K562 (cell line): ENCODE data around the gene RBP3. TPM values are rescaled to one million over a fixed set of nuclear protein-coding genes. Genes with fewer than 3 reads are reported as not detected.
A peak's percentile ranks its signal among the peaks of the same experiment; 100 is the strongest.

Experiments used
- ARID1B ChIP-seq: fragments of 450-650 bp; IDR thresholded peaks from 2 replicates; pipeline ENCODE4 v1.6.1; 2016; ENCODE audit warnings: antibody characterized with exemption, mild to moderate bottlenecking, inconsistent platforms
- CBFB ChIP-seq: sonication (generic); formaldehyde crosslinking; IDR thresholded peaks from 2 replicates; pipeline ENCODE4 v1.4.0; 2020; ENCODE audit warnings: mild to moderate bottlenecking, missing genetic modification reagents
- CBX1 ChIP-seq: sonication (generic); IDR thresholded peaks from 2 replicates; pipeline ENCODE4 v1.6.1; 2016; ENCODE audit warnings: antibody characterized with exemption, low read depth, mild to moderate bottlenecking
- MCM7 ChIP-seq, 2 experiments: fragments of 450-650 bp; IDR thresholded peaks; 2 replicates each; pipeline ENCODE4 v1.6.1; 2016 to 2018
- NCOR1 ChIP-seq: fragments of 450-650 bp; IDR thresholded peaks from 2 replicates; pipeline ENCODE4 v1.6.1; 2016; ENCODE audit warnings: mild to moderate bottlenecking, moderate library complexity
- NR2C1 ChIP-seq, 2 experiments: fragments of 450-650 bp; IDR thresholded peaks; 2 replicates each; pipeline ENCODE4 v1.6.1; 2017; ENCODE audit warnings: mild to moderate bottlenecking in 2 of 2, antibody characterized with exemption in 1 of 2, inconsistent platforms in 1 of 2, missing compliant biosample characterization in 1 of 2, missing genetic modification characterization in 1 of 2
- NR2C2 ChIP-seq, 2 experiments: fragments of 200-800 bp in 1 of 2; sonication (Bioruptor generic) in 1 of 2; sonication (generic) in 1 of 2; formaldehyde crosslinking in 1 of 2; IDR thresholded peaks; 2 replicates each; pipeline versions ENCODE4 v1.6.1 to v1.8.0; 2016 to 2022; ENCODE audit warnings: mild to moderate bottlenecking in 1 of 2, missing compliant biosample characterization in 1 of 2, missing genetic modification characterization in 1 of 2, missing genetic modification reagents in 1 of 2
- PPARD ChIP-seq: fragments of 250-450 bp; sonication (Bioruptor Pico); IDR thresholded peaks from 2 replicates; pipeline ENCODE4 v1.8.0; 2022; ENCODE audit warnings: inconsistent platforms, mild to moderate bottlenecking, moderate library complexity
- SMAD3 ChIP-seq: fragments of 450-650 bp; formaldehyde crosslinking; conservative IDR thresholded peaks from 2 replicates; pipeline ENCODE4 v1.4.0; 2020; ENCODE audit warnings: mild to moderate bottlenecking
- XRCC4 ChIP-seq: IDR thresholded peaks from one replicate; pipeline ENCODE4 v1.6.1; 2011; ENCODE audit not compliant: insufficient read depth, insufficient read length; ENCODE audit errors: extremely low read depth
- ZNF143 ChIP-seq: sonication (generic); formaldehyde crosslinking; IDR thresholded peaks from 2 replicates; pipeline ENCODE4 v1.9.0; 2022; ENCODE audit warnings: mild to moderate bottlenecking, missing genetic modification reagents
- ZNF212 ChIP-seq: fragments of 450-650 bp; formaldehyde crosslinking; IDR thresholded peaks from 2 replicates; pipeline ENCODE4 v1.4.0; 2020; ENCODE audit warnings: mild to moderate bottlenecking
- polyA plus RNA-seq, 8 experiments: library from polyadenylated mRNA; depleted of rRNA in 4 of 8; stranded (reverse) in 5 of 8; unstranded in 3 of 8; fragments of >200 nt; fragmentation: Nextera tagmentation in 2 of 8; fragmentation: Illumina TruSeq in 1 of 8; extraction: Ambion mirVana in 2 of 8; extraction: Trizol in 1 of 8; gene quantifications; 2 replicates each; pipeline versions ENCODE4 v1.2.1 to v1.2.3, GENCODE V29; 2011 to 2014; ENCODE audit warnings: inconsistent platforms in 1 of 8, missing spikeins in 1 of 8
- total RNA-seq, 7 experiments: library from RNA; depleted of rRNA in 6 of 7; stranded (reverse); fragments of >200 nt in 6 of 7; fragmentation: Illumina TruSeq in 2 of 7; extraction: Trizol in 2 of 7; gene quantifications; 2 replicates each; pipeline versions ENCODE4 v1.2.1 to v1.2.3, GENCODE V29; 2011 to 2021; ENCODE audit warnings: low replicate concordance in 1 of 7
- TF ChIP-seq, protein P1 (sequence below): fragments of 450-650 bp; IDR thresholded peaks from 2 replicates; pipeline ENCODE4 v1.6.1; 2017; ENCODE audit warnings: antibody characterized with exemption, mild to moderate bottlenecking
- TF ChIP-seq, protein P2 (sequence below), 2 experiments: fragments of 150-350 bp in 1 of 2; IDR thresholded peaks; 2 replicates each; pipeline ENCODE4 v1.6.1; 2012 to 2016; ENCODE audit warnings: low read depth in 2 of 2, low read length in 2 of 2, mild to moderate bottlenecking in 1 of 2, moderate library complexity in 1 of 2
- TF ChIP-seq, protein P3 (sequence below): fragments of 250-450 bp; sonication (Bioruptor Pico); IDR thresholded peaks from 2 replicates; pipeline ENCODE4 v1.4.0; 2020

Gene RBP3
- total and polyA plus RNA-seq, 9 of the 15 experiments (the other 6 are each of a cell fraction or from before 2014, with no cell fraction given) = not detected

DNA sequence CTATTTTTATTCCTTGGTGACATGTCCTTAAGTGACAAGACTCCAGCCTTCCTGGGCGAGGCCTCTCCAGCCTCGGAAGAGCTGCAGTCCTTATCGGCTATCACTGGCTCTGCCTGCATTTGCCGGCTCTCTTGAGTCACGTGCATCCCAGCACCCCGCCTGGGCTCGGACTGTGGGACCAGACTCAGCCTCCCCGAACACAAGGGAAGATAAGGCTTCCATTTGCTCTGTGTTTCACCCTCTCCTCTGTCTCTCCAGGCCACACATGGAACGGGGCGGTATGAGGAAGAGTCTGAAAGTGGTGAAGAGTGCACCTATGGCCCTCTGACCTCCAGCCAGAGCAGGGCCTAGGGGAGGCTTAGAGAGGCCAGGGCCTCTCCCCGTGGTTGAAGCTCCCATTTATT, 21.2 kb upstream of the RBP3 start (continued):
- TF ChIP-seq, protein P1, sequence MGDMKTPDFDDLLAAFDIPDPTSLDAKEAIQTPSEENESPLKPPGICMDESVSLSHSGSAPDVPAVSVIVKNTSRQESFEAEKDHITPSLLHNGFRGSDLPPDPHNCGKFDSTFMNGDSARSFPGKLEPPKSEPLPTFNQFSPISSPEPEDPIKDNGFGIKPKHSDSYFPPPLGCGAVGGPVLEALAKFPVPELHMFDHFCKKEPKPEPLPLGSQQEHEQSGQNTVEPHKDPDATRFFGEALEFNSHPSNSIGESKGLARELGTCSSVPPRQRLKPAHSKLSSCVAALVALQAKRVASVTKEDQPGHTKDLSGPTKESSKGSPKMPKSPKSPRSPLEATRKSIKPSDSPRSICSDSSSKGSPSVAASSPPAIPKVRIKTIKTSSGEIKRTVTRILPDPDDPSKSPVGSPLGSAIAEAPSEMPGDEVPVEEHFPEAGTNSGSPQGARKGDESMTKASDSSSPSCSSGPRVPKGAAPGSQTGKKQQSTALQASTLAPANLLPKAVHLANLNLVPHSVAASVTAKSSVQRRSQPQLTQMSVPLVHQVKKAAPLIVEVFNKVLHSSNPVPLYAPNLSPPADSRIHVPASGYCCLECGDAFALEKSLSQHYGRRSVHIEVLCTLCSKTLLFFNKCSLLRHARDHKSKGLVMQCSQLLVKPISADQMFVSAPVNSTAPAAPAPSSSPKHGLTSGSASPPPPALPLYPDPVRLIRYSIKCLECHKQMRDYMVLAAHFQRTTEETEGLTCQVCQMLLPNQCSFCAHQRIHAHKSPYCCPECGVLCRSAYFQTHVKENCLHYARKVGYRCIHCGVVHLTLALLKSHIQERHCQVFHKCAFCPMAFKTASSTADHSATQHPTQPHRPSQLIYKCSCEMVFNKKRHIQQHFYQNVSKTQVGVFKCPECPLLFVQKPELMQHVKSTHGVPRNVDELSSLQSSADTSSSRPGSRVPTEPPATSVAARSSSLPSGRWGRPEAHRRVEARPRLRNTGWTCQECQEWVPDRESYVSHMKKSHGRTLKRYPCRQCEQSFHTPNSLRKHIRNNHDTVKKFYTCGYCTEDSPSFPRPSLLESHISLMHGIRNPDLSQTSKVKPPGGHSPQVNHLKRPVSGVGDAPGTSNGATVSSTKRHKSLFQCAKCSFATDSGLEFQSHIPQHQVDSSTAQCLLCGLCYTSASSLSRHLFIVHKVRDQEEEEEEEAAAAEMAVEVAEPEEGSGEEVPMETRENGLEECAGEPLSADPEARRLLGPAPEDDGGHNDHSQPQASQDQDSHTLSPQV = peak; percentile 92
- TF ChIP-seq CBX1 (no peak), XRCC4 (no peak), MCM7 (IDR thresholded peaks at IDR 0.05) (no peak), ARID1B (peak; percentile 69), NR2C2 (CRISPR knock-in tag; IDR thresholded peaks at IDR 0.05) (no peak), NR2C2 (tag; IDR thresholded peaks at IDR 0.05) (peak; percentile 76), ZNF143 (CRISPR knock-in tag) (no peak), CBFB (CRISPR knock-in tag) (0 out of 2 replicates have a peak, but pooled peaks have one; percentile 58), SMAD3 (CRISPR knock-in tag) (0 out of 2 replicates have a peak, but pooled peaks have one; percentile 62), ZNF212 (CRISPR knock-in tag) (no peak), NR2C1 (IDR thresholded peaks at IDR 0.05) (peak; percentile 55; the same call in 1 of the 2 replicates), NR2C1 (tag; IDR thresholded peaks at IDR 0.05) (peak; percentile 58; the same call in 1 of the 2 replicates), NCOR1 (peak; percentile 48), PPARD (CRISPR knock-in tag) (no peak)
- TF ChIP-seq, protein P2, sequence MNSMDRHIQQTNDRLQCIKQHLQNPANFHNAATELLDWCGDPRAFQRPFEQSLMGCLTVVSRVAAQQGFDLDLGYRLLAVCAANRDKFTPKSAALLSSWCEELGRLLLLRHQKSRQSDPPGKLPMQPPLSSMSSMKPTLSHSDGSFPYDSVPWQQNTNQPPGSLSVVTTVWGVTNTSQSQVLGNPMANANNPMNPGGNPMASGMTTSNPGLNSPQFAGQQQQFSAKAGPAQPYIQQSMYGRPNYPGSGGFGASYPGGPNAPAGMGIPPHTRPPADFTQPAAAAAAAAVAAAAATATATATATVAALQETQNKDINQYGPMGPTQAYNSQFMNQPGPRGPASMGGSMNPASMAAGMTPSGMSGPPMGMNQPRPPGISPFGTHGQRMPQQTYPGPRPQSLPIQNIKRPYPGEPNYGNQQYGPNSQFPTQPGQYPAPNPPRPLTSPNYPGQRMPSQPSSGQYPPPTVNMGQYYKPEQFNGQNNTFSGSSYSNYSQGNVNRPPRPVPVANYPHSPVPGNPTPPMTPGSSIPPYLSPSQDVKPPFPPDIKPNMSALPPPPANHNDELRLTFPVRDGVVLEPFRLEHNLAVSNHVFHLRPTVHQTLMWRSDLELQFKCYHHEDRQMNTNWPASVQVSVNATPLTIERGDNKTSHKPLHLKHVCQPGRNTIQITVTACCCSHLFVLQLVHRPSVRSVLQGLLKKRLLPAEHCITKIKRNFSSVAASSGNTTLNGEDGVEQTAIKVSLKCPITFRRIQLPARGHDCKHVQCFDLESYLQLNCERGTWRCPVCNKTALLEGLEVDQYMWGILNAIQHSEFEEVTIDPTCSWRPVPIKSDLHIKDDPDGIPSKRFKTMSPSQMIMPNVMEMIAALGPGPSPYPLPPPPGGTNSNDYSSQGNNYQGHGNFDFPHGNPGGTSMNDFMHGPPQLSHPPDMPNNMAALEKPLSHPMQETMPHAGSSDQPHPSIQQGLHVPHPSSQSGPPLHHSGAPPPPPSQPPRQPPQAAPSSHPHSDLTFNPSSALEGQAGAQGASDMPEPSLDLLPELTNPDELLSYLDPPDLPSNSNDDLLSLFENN (IDR thresholded peaks at IDR 0.05; ENCODE audit: low read depth in 2 of 2, low read length in 2 of 2) = peak in 1 of 2 experiments; percentile 73; a peak in 2 of 4 replicates
- TF ChIP-seq, protein P3, sequence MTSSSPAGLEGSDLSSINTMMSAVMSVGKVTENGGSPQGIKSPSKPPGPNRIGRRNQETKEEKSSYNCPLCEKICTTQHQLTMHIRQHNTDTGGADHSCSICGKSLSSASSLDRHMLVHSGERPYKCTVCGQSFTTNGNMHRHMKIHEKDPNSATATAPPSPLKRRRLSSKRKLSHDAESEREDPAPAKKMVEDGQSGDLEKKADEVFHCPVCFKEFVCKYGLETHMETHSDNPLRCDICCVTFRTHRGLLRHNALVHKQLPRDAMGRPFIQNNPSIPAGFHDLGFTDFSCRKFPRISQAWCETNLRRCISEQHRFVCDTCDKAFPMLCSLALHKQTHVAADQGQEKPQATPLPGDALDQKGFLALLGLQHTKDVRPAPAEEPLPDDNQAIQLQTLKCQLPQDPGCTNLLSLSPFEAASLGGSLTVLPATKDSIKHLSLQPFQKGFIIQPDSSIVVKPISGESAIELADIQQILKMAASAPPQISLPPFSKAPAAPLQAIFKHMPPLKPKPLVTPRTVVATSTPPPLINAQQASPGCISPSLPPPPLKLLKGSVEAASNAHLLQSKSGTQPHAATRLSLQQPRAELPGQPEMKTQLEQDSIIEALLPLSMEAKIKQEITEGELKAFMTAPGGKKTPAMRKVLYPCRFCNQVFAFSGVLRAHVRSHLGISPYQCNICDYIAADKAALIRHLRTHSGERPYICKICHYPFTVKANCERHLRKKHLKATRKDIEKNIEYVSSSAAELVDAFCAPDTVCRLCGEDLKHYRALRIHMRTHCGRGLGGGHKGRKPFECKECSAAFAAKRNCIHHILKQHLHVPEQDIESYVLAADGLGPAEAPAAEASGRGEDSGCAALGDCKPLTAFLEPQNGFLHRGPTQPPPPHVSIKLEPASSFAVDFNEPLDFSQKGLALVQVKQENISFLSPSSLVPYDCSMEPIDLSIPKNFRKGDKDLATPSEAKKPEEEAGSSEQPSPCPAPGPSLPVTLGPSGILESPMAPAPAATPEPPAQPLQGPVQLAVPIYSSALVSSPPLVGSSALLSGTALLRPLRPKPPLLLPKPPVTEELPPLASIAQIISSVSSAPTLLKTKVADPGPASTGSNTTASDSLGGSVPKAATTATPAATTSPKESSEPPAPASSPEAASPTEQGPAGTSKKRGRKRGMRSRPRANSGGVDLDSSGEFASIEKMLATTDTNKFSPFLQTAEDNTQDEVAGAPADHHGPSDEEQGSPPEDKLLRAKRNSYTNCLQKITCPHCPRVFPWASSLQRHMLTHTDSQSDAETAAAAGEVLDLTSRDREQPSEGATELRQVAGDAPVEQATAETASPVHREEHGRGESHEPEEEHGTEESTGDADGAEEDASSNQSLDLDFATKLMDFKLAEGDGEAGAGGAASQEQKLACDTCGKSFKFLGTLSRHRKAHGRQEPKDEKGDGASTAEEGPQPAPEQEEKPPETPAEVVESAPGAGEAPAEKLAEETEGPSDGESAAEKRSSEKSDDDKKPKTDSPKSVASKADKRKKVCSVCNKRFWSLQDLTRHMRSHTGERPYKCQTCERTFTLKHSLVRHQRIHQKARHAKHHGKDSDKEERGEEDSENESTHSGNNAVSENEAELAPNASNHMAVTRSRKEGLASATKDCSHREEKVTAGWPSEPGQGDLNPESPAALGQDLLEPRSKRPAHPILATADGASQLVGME (CRISPR knock-in tag) = 0 out of 2 replicates have a peak, but pooled peaks have one; percentile 69
